Peyer's patch (tissue), 4 donors: Measurements from ENCODE around the gene KCTD7.
"Not testable (repeated sequence)": the region's sequence is repeated elsewhere in the genome, so short reads cannot be mapped to it uniquely, and the experiment has no call there.

Experiments
- CTCF ChIP-seq, 6 experiments: fragments of 450-650 bp in 4 of 6; fragments of 200-600 bp in 2 of 6; sonication (generic) in 1 of 6; IDR thresholded peaks; one replicate each; pipeline ENCODE4 v1.5.1; 2017 to 2019; ENCODE audit warnings: antibody characterized with exemption in 6 of 6, mild to moderate bottlenecking in 3 of 6, moderate library complexity in 1 of 6
- POLR2A ChIP-seq, 2 donors: fragments of 450-650 bp; IDR thresholded peaks; one replicate each; pipeline ENCODE4 v1.5.1; 2017; ENCODE audit warnings: antibody characterized with exemption in 2 of 2, mild to moderate bottlenecking in 2 of 2, moderate library complexity in 2 of 2

DNA sequence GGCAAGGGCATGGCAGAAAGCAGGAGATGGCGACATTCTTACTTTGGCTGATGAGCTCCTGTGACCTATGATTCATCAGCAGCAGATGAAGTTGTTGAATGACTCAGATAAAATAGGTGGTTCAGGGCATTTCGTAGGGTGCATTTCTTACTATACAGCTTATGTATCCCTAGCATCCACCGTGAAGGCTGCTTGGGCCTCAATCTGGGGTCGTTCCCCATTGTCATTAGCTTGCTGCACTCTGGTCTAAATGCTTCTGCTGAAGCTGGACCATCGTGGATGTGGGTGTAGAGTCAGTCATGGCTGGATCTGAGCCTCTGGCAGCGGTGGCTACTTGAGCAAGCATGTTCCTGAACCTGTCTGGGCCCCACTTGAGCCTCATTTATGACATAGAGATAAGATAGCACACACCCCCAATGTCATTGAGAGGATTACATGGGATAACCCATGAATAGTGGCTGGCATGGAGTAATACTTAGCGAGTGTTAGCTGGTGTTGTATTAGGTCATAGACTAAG, 44.5 kb downstream of the KCTD7 start:
- not testable (repeated sequence) for TF ChIP-seq CTCF, POLR2A (IDR thresholded peaks at IDR 0.05)
